ENCODE data around the gene WDR88.
"Not testable (repeated sequence)": the region's sequence is repeated elsewhere in the genome, so short reads cannot be mapped to it uniquely, and the experiment has no call there.

WDR88 gene

DNA sequence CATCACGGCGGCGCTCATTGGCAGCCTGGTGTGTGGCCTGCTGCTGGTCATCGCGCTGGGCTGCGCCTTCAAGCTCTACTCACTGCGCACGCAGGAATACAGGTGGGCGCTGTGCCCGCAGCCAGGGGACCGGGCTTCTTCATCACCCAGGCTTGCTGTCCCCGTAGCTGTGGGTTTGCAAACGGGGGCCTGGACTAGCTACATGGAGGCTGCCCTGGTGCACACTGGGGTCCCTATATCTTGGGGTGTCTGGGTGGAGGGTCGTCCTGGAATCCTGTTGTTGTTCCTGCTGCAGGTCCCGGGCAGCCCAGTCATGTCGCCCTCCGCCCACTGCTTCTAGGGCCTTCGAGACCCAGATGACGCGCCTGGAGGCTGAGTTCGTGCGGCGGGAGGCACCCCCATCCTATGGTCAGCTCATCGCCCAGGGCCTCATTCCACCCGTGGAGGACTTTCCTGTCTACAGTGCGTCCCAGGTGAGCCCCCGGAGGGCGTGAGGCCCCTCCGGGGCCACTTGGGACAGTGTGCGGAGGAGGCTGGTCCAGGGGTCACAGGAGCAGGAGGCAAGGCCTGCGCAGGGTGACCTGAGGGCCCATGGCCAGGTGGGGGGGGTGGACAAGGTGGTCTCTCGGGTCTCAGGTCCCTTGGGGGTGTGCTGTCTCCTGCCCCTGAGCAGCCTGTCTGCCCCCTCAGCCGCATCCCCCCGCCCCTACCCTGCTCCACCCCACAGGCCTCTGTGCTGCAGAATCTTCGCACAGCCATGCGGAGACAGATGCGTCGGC is 74.5 kb downstream of the WDR88 start:
- DNase-seq (ENCODE audit: extremely low read depth, low read depth), result no peak
- TF ChIP-seq, protein P1, sequence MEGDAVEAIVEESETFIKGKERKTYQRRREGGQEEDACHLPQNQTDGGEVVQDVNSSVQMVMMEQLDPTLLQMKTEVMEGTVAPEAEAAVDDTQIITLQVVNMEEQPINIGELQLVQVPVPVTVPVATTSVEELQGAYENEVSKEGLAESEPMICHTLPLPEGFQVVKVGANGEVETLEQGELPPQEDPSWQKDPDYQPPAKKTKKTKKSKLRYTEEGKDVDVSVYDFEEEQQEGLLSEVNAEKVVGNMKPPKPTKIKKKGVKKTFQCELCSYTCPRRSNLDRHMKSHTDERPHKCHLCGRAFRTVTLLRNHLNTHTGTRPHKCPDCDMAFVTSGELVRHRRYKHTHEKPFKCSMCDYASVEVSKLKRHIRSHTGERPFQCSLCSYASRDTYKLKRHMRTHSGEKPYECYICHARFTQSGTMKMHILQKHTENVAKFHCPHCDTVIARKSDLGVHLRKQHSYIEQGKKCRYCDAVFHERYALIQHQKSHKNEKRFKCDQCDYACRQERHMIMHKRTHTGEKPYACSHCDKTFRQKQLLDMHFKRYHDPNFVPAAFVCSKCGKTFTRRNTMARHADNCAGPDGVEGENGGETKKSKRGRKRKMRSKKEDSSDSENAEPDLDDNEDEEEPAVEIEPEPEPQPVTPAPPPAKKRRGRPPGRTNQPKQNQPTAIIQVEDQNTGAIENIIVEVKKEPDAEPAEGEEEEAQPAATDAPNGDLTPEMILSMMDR (IDR thresholded peaks at IDR 0.05; ENCODE audit: low read depth, low read length, missing control alignments), result no peak
- H3K4me3 ChIP-seq (replicated peaks; ENCODE audit: low read depth, low read length), result no peak overlapping the region

DNA sequence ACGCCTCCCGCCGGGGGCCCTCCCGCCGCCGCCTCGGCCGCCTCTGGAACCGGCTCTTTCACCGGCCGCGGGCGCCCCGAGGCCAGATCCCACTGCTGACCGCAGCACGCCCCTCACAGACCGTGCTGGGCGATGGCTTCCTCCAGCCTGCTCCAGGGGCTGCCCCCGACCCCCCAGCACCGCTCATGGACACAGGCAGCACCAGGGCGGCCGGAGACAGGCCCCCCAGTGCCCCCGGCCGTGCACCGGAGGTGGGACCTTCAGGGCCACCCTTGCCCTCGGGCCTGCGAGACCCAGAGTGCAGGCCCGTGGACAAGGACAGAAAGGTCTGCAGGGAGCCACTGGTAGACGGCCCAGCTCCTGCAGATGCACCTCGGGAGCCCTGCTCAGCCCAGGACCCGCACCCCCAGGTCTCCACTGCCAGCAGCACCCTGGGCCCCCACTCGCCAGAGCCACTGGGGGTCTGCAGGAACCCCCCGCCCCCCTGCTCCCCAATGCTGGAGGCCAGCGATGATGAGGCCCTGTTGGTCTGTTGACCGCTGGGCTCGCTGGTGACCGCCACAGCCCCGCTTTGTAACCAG is 75.2 kb downstream of the WDR88 start:
- TF ChIP-seq, protein P1 (IDR thresholded peaks at IDR 0.05; ENCODE audit: low read depth, low read length, missing control alignments), result no peak
- H3K4me3 ChIP-seq (replicated peaks; ENCODE audit: low read depth, low read length), result no peak overlapping the region
- DNase-seq (ENCODE audit: extremely low read depth, low read depth), result no peak

DNA sequence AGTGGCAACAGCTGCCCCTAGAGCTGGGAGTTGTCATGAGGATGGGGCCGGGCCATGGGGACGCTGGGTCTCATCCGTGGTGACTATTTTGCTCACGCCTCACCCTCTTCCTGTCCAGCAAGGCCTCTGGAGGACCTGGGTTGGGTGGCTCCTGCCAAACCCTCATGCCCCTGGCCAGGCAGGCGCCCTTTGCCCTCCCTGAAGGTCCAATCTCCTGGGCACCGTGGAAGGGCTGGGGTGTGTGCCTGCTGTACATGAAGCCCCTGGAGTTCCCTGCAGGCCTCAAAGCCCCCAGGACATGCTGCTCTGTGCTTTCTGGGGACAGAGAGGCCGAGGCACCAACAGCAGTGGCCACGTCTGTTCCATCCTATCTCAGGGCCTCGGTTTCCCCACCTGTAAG is 76.0 kb downstream of the WDR88 start:
- no peak overlapping the region for H3K4me3 ChIP-seq (replicated peaks; ENCODE audit: low read depth, low read length)
- DNase-seq (ENCODE audit: extremely low read depth, low read depth), result no peak
- TF ChIP-seq, protein P1 (IDR thresholded peaks at IDR 0.05; ENCODE audit: low read depth, low read length, missing control alignments), result no peak

DNA sequence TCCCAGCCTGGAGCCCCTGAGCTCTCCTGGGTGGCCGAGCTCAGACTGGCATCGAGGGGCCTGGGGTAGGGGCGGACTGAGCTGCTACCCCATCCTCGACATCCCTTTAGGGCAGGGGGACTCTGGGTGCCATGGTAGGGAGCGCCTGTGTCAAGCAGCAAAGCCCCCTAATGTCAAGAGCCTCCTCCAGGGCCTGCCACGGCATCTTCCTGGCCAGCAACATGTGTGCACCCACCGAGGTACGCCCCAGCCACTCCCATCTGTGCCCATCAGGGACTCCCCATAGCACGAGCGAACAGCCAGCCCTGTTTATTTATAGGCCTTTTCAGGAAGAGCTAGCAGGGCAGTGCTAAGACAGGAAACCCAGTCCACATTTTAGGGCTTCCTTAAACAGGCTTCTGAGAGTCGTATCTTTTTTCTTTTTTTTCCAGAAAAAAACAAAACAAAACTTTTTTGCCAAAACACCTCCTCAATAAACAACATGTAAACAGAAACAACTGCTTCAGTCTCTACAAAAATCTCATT is 76.5 kb downstream of the WDR88 start:
- TF ChIP-seq, protein P1 (IDR thresholded peaks at IDR 0.05; ENCODE audit: low read depth, low read length, missing control alignments), result no peak
- H3K4me3 ChIP-seq (replicated peaks; ENCODE audit: low read depth, low read length), result no peak overlapping the region
- no peak for DNase-seq (ENCODE audit: extremely low read depth, low read depth)

DNA sequence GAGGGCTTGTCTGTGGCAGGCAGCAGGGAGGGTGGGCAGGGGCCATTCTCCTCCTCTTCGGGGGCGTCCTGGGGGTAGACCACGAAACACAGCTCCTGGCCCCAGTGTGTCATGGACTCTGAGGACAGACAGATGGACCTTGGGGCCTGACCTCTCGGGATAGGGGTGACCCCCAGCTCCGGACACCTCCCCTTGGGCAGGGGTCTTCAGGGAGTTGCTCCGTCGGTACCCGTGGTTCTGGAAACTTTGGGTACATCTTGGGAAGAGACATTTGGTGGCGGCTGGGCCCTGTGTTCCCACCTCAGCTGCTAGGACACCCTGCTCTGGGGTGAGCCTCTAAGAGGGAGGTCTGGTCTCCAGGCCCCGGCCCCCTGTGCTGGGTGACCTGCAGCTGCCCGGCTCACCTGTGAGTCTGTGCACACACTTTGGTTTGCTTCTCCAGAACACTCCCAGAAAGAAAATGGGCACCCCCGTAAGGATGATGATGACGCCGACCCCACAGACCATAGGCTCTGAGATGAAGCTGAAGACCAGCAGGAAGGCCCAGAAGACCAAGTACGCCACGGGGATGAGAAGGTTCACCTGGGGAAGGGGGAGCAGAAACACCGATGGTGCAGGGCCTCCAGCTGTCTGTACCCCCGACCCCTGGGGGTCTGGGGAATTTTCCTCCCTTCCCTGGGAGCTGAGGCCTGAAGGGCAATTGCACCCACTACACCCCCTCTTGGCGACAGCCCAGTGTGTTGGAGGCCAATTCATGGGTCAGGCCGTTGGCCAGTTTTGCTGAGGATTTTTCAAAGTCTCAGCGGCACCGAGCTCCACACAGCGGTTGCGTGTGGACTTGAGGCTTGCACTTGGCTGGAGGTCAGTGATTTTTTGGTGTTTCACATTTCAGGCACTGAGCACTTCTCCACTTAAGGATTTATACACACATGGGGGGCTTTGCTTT is 77.3 kb downstream of the WDR88 start:
- no peak for DNase-seq (ENCODE audit: extremely low read depth, low read depth)
- H3K4me3 ChIP-seq (replicated peaks; ENCODE audit: low read depth, low read length), result no peak overlapping the region
- TF ChIP-seq, protein P1 (IDR thresholded peaks at IDR 0.05; ENCODE audit: low read depth, low read length, missing control alignments), result no peak

DNA sequence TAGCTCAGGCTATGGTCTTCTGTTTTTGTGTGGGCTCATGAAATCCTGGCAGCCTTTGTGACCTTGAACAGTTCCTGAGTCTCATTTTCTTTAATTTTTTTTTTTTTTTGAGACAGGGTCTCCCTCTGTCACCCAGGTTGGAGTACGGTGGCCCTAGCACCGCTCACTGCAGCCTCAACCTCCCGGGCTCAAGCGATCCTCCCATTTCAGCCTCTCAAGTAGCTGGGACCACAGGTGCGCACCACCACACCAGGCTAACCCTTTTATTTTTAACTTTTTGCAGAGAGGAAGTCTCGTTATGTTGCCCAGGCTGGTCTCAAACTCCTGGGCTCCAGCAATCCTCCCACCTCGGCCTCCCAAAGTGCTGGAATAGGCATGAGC is 77.9 kb downstream of the WDR88 start:
- H3K4me3 ChIP-seq (replicated peaks; ENCODE audit: low read depth, low read length); DNase-seq (ENCODE audit: extremely low read depth, low read depth): not testable (repeated sequence)

Data from HFF-Myc (cell line).